ENCODE data around the gene ANO2.

DNA sequence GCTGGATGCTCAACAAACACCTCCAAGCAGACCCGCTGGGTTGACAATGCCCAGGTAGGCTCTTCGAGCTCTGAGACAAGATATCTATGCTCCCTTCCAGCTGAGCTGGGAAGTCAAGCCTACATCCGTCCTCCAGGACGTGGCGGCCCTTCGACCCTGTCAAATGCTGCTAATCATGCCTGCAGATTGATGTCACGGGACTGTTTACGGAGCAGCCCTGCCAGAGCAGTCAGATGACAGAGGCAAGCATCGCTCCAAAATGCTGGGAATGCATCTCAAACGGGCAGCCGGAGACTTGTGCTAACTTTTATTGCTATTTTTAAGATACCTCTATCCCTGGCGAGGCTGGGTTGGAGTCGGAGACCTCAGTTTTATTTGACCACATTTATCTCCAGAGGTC, 373.9 kb downstream of the ANO2 start:
- TF ChIP-seq, protein P1, sequence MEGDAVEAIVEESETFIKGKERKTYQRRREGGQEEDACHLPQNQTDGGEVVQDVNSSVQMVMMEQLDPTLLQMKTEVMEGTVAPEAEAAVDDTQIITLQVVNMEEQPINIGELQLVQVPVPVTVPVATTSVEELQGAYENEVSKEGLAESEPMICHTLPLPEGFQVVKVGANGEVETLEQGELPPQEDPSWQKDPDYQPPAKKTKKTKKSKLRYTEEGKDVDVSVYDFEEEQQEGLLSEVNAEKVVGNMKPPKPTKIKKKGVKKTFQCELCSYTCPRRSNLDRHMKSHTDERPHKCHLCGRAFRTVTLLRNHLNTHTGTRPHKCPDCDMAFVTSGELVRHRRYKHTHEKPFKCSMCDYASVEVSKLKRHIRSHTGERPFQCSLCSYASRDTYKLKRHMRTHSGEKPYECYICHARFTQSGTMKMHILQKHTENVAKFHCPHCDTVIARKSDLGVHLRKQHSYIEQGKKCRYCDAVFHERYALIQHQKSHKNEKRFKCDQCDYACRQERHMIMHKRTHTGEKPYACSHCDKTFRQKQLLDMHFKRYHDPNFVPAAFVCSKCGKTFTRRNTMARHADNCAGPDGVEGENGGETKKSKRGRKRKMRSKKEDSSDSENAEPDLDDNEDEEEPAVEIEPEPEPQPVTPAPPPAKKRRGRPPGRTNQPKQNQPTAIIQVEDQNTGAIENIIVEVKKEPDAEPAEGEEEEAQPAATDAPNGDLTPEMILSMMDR (IDR thresholded peaks at IDR 0.05; ENCODE audit: low read depth, low read length), result no peak
- TF ChIP-seq EZH2phosphoT487 (IDR thresholded peaks at IDR 0.05; ENCODE audit: low read depth), result no peak
